Gastrocnemius medialis (tissue), 4 donors: ENCODE data around the gene SEPTIN5. TPM values are rescaled to one million over a fixed set of nuclear protein-coding genes. Genes with fewer than 3 reads are reported as not detected.

Experiments used
- ATAC-seq, 2 donors: fragments of 150-250 bp; one replicate each; pipeline ENCODE4 v1.9.1; 2016
- DNase-seq, 2 donors: peaks; one replicate each; pipeline ENCODE4 v3.0.0-alpha.2; 2019
- H3K27ac ChIP-seq, 4 donors: fragments of 200-600 bp; sonication (generic); 1 replicate in 1 of 4; 2 replicates in 3 of 4; pipeline ENCODE4 v1.5.1; 2016 to 2018; ENCODE audit warnings: mild to moderate bottlenecking in 2 of 4, moderate library complexity in 1 of 4
- H3K27me3 ChIP-seq, 3 donors: fragments of 200-600 bp; sonication (generic) in 2 of 3; 1 replicate in 1 of 3; 2 replicates in 2 of 3; pipeline versions ENCODE4 v1.5.1 to v1.6.0; 2016 to 2019; ENCODE audit warnings: mild to moderate bottlenecking in 1 of 3, moderate library complexity in 1 of 3
- H3K36me3 ChIP-seq, 2 donors: fragments of 200-600 bp; sonication (generic) in 1 of 2; one replicate each; pipeline ENCODE4 v1.5.1; 2017 to 2018
- H3K4me1 ChIP-seq, 2 donors: fragments of 200-600 bp; sonication (generic) in 1 of 2; one replicate each; pipeline ENCODE4 v1.5.1; 2016 to 2017; ENCODE audit warnings: mild to moderate bottlenecking in 2 of 2
- H3K4me3 ChIP-seq, 4 donors: fragments of 200-600 bp; sonication (generic) in 3 of 4; 1 replicate in 1 of 4; 2 replicates in 3 of 4; pipeline ENCODE4 v1.5.1; 2016 to 2019; ENCODE audit warnings: mild to moderate bottlenecking in 2 of 4
- H3K9me3 ChIP-seq, 3 donors: fragments of 200-600 bp; sonication (generic) in 2 of 3; 1 replicate in 1 of 3; 2 replicates in 2 of 3; pipeline ENCODE4 v1.5.1; 2016 to 2019
- CTCF ChIP-seq, 5 experiments: fragments of 450-650 bp in 3 of 5; fragments of 200-600 bp in 2 of 5; sonication (generic) in 2 of 5; IDR thresholded peaks in 4 of 5; conservative IDR thresholded peaks in 1 of 5; 1 replicate in 4 of 5; 2 replicates in 1 of 5; pipeline ENCODE4 v1.5.1; 2016 to 2019; ENCODE audit warnings: antibody characterized with exemption in 5 of 5, mild to moderate bottlenecking in 3 of 5, moderate library complexity in 3 of 5
- POLR2A ChIP-seq, 2 donors: fragments of 450-650 bp; IDR thresholded peaks; one replicate each; pipeline ENCODE4 v1.6.1; 2017; ENCODE audit warnings: antibody characterized with exemption in 2 of 2, mild to moderate bottlenecking in 2 of 2, moderate library complexity in 2 of 2
- in situ Hi-C, 4 donors: fragments of 200-750 bp; cut with MboI; loops; one replicate each; pipeline versions ENCODE4 v1.15.0 to v1.8.0; 2017; ENCODE audit warnings: low sequenced_read_pairs in 4 of 4
- intact Hi-C: fragments of 100-400 bp; cut with DNase I; formaldehyde crosslinking; loops from one replicate; pipeline ENCODE4 v1.15.1; 2023; ENCODE audit warnings: low total_unique reads
- total RNA-seq, 4 donors: library from RNA; depleted of rRNA; stranded (reverse); fragments of >200 nt; gene quantifications; one replicate each; pipeline versions ENCODE4 v1.1.0 to v1.2.3, GENCODE V29; 2016

Gene SEPTIN5
- total RNA-seq, 4 donors from 2014 or later = 5.0 to 15.9 (median 10.2) TPM

GRCh38 chr22:19735665-19736510 lies 21.6 kb downstream of the SEPTIN5 start:
- H3K4me1 ChIP-seq = no peaks in the 10 kb centered on the region
- H3K36me3 ChIP-seq = no peaks in the 10 kb centered on the region
- in situ Hi-C loops = no loop called here
- no peaks in the 10 kb centered on the region for H3K27me3 ChIP-seq
- H3K4me3 ChIP-seq = no peak overlapping the region
- ATAC-seq (no peak), DNase-seq (no peak)
- no peak overlapping the region for H3K27ac ChIP-seq
- intact Hi-C loops = no loop called here
- TF ChIP-seq CTCF (IDR thresholded peaks at IDR 0.05 in 4 of 5, conservative IDR thresholded peaks at IDR 0.05 in 1 of 5) (no peak), POLR2A (IDR thresholded peaks at IDR 0.05) (no peak)
- no peaks in the 10 kb centered on the region for H3K9me3 ChIP-seq

GRCh38 chr22:19737846-19738663 lies 23.8 kb downstream of the SEPTIN5 start:
- intact Hi-C loops (no loop called here), in situ Hi-C loops (no loop called here)
- Histone ChIP-seq H3K27me3 (no peaks in the 10 kb centered on the region), H3K4me1 (no peaks in the 10 kb centered on the region), H3K4me3 (no peak overlapping the region), H3K9me3 (no peaks in the 10 kb centered on the region), H3K36me3 (no peaks in the 10 kb centered on the region), H3K27ac (no peak overlapping the region)
- DNase-seq (no peak), ATAC-seq (no peak)
- TF ChIP-seq CTCF (IDR thresholded peaks at IDR 0.05 in 4 of 5, conservative IDR thresholded peaks at IDR 0.05 in 1 of 5) = no peak
- TF ChIP-seq POLR2A (IDR thresholded peaks at IDR 0.05) = no peak

GRCh38 chr22:19738664-19739447 lies 24.6 kb downstream of the SEPTIN5 start:
- in situ Hi-C loops (no loop called here), intact Hi-C loops (no loop called here)
- DNase-seq = no peak
- no peak for TF ChIP-seq POLR2A (IDR thresholded peaks at IDR 0.05)
- TF ChIP-seq CTCF (IDR thresholded peaks at IDR 0.05 in 4 of 5, conservative IDR thresholded peaks at IDR 0.05 in 1 of 5) = no peak
- no peak overlapping the region for H3K27ac ChIP-seq
- no peaks in the 10 kb centered on the region for H3K27me3 ChIP-seq
- no peak overlapping the region for H3K4me3 ChIP-seq
- ATAC-seq = no peak
- no peaks in the 10 kb centered on the region for H3K36me3 ChIP-seq
- no peaks in the 10 kb centered on the region for H3K9me3 ChIP-seq
- H3K4me1 ChIP-seq = no peaks in the 10 kb centered on the region

GRCh38 chr22:19739448-19739895 lies 25.2 kb downstream of the SEPTIN5 start:
- TF ChIP-seq CTCF (IDR thresholded peaks at IDR 0.05 in 4 of 5, conservative IDR thresholded peaks at IDR 0.05 in 1 of 5) (no peak), POLR2A (IDR thresholded peaks at IDR 0.05) (no peak)
- in situ Hi-C loops = no loop called here
- no peaks in the 10 kb centered on the region for H3K36me3 ChIP-seq
- no peak overlapping the region for H3K27ac ChIP-seq
- DNase-seq (no peak), ATAC-seq (no peak)
- intact Hi-C loops = no loop called here
- no peak overlapping the region for H3K4me3 ChIP-seq
- H3K9me3 ChIP-seq = no peaks in the 10 kb centered on the region
- no peaks in the 10 kb centered on the region for H3K27me3 ChIP-seq
- peaks cover 2 to 3% of the 10 kb centered on the region in 2 donors for H3K4me1 ChIP-seq
